GM23338 (cell line): Measurements from ENCODE around the gene FOXJ2. TPM values are rescaled to one million over a fixed set of nuclear protein-coding genes. Genes with fewer than 3 reads are reported as not detected.

ENCODE experiments used
- ATAC-seq: fragments of 200-7000 bp; cut with Tn5 transposase; 3 replicates; pipeline ENCODE4 v1.9.1; 2020
- DNase-seq: peaks from one replicate; pipeline ENCODE4 v3.0.0-alpha.2; 2015; ENCODE audit warnings: low spot score
- H2AFZ ChIP-seq: fragments of 200-600 bp; sonication (generic); 2 replicates; pipeline ENCODE4 v1.8.0; 2016; ENCODE audit warnings: antibody characterized with exemption, mild to moderate bottlenecking, moderate library complexity
- H3F3A ChIP-seq: fragments of 200-600 bp; sonication (generic); replicated peaks from 2 replicates; pipeline ENCODE4 v1.8.0; 2017; ENCODE audit warnings: antibody characterized with exemption, mixed run types, low read depth
- H3K27ac ChIP-seq: fragments of 200-600 bp; sonication (generic); 2 replicates; pipeline ENCODE4 v1.6.1; 2016; ENCODE audit warnings: low read depth
- H3K27me3 ChIP-seq: fragments of 200-600 bp; sonication (generic); 2 replicates; pipeline ENCODE4 v1.8.0; 2016; ENCODE audit warnings: mild to moderate bottlenecking, mixed run types, moderate library complexity; ENCODE audit not compliant: insufficient read depth
- H3K36me3 ChIP-seq: fragments of 200-600 bp; sonication (generic); 2 replicates; pipeline ENCODE4 v1.8.0; 2016; ENCODE audit warnings: mild to moderate bottlenecking; ENCODE audit not compliant: insufficient read depth
- H3K4me1 ChIP-seq: fragments of 200-600 bp; sonication (generic); 2 replicates; pipeline ENCODE4 v1.8.0; 2016; ENCODE audit warnings: mild to moderate bottlenecking, moderate library complexity; ENCODE audit not compliant: insufficient read depth
- H3K4me2 ChIP-seq: fragments of 200-600 bp; sonication (generic); 2 replicates; pipeline ENCODE4 v1.7.1; 2017; ENCODE audit warnings: mixed run types
- H3K4me3 ChIP-seq: fragments of 200-600 bp; sonication (generic); 2 replicates; pipeline ENCODE4 v1.6.1; 2016; ENCODE audit warnings: mixed run types
- H3K79me2 ChIP-seq: fragments of 200-600 bp; sonication (generic); replicated peaks from 2 replicates; pipeline ENCODE4 v1.8.0; 2017; ENCODE audit warnings: mild to moderate bottlenecking; ENCODE audit not compliant: insufficient read depth
- H3K9me2 ChIP-seq: fragments of 200-600 bp; sonication (generic); 2 replicates; pipeline ENCODE4 v1.8.0; 2017; ENCODE audit not compliant: insufficient read depth
- H4K20me1 ChIP-seq: fragments of 200-600 bp; sonication (generic); replicated peaks from 2 replicates; pipeline ENCODE4 v1.8.0; 2017; ENCODE audit warnings: mild to moderate bottlenecking; ENCODE audit not compliant: insufficient read depth
- H3K27ac Mint-ChIP-seq: 2 replicates; pipeline ENCODE4 v1.8.0; 2020; ENCODE audit warnings: inconsistent platforms, mild to moderate bottlenecking, moderate library complexity, mixed read lengths
- H3K27me3 Mint-ChIP-seq: 3 replicates; pipeline ENCODE4 v1.8.0; 2022; ENCODE audit warnings: low read depth, mild to moderate bottlenecking, moderate library complexity, mixed read lengths, inconsistent platforms; ENCODE audit not compliant: insufficient read depth, poor library complexity
- H3K36me3 Mint-ChIP-seq: 3 replicates; pipeline ENCODE4 v1.8.0; 2021; ENCODE audit warnings: low read depth, mild to moderate bottlenecking, inconsistent platforms, moderate library complexity, mixed read lengths
- H3K4me1 Mint-ChIP-seq: 3 replicates; pipeline ENCODE4 v1.8.0; 2020; ENCODE audit warnings: mild to moderate bottlenecking, inconsistent platforms, mixed read lengths
- H3K4me3 Mint-ChIP-seq: 3 replicates; pipeline ENCODE4 v1.8.0; 2021; ENCODE audit warnings: moderate library complexity, mild to moderate bottlenecking, inconsistent platforms, mixed read lengths
- H3K9me3 Mint-ChIP-seq: 3 replicates; pipeline ENCODE4 v1.8.0; 2020; ENCODE audit warnings: moderate library complexity, mild to moderate bottlenecking, inconsistent platforms, mixed read lengths
- CREB1 ChIP-seq: fragments of 250-450 bp; sonication (Bioruptor Pico); IDR thresholded peaks from 2 replicates; pipeline ENCODE4 v1.5.0; 2020; ENCODE audit warnings: low read depth, mild to moderate bottlenecking, moderate library complexity
- EZH2 ChIP-seq: fragments of 200-600 bp; sonication (generic); IDR thresholded peaks from one replicate; pipeline ENCODE4 v1.8.0; 2017; ENCODE audit warnings: antibody characterized with exemption, mild to moderate bottlenecking, low read depth; ENCODE audit not compliant: unreplicated experiment
- JUNB ChIP-seq: IDR thresholded peaks from one replicate; pipeline ENCODE4 v1.6.1; 2016; ENCODE audit warnings: antibody characterized with exemption; ENCODE audit not compliant: unreplicated experiment
- NANOG ChIP-seq: IDR thresholded peaks from 2 replicates; pipeline ENCODE4 v1.6.1; 2016; ENCODE audit warnings: antibody characterized with exemption, borderline replicate concordance
- ZNF114 ChIP-seq: fragments of 250-450 bp; sonication (Bioruptor Pico); IDR thresholded peaks from 2 replicates; pipeline ENCODE4 v1.5.0; 2020; ENCODE audit warnings: mild to moderate bottlenecking, moderate library complexity
- polyA plus RNA-seq: library from polyadenylated mRNA; unstranded; fragments of >200 nt; fragmentation: Nextera tagmentation; extraction: Ambion mirVana; gene quantifications from 2 replicates; pipeline ENCODE4 v1.2.1, GENCODE V29; 2016
- total RNA-seq: library from RNA; depleted of rRNA; stranded (reverse); fragments of >200 nt; shearing (Covaris generic); gene quantifications from 2 replicates; pipeline ENCODE4 v1.2.3, GENCODE V29; 2014
- TF ChIP-seq, protein P1 (sequence below): fragments of 250-450 bp; sonication (Bioruptor Pico); IDR thresholded peaks from 2 replicates; pipeline ENCODE4 v1.5.0; 2020; ENCODE audit warnings: mild to moderate bottlenecking, moderate library complexity
- TF ChIP-seq, protein P2 (sequence below): IDR thresholded peaks from one replicate; pipeline ENCODE4 v1.6.1; 2018; ENCODE audit warnings: antibody characterized with exemption; ENCODE audit not compliant: unreplicated experiment

The FOXJ2 gene
- total and polyA plus RNA-seq, 2 experiments from 2014 or later = 4.9 to 10.4 TPM

DNA sequence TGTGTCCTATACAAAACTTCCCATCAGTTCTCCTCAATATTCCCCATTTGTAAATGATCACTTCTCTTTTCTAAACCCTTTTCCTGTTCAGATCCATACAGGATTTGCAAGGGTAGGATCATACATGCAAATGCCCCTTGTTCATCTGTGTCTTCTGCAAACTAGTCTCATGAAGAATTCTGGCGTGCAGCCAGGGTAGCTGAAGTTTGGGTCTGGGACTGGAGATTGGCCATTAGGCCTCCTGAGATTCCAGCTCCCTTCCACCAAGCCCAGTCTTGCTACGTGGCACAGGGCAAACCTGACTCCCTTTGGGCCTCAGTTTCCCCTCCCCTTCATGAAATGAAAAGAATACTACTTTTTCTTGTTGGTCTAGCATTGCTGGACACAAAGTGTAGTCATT lies 22.3 kb downstream of the FOXJ2 start (continued):
- TF ChIP-seq, protein P1, sequence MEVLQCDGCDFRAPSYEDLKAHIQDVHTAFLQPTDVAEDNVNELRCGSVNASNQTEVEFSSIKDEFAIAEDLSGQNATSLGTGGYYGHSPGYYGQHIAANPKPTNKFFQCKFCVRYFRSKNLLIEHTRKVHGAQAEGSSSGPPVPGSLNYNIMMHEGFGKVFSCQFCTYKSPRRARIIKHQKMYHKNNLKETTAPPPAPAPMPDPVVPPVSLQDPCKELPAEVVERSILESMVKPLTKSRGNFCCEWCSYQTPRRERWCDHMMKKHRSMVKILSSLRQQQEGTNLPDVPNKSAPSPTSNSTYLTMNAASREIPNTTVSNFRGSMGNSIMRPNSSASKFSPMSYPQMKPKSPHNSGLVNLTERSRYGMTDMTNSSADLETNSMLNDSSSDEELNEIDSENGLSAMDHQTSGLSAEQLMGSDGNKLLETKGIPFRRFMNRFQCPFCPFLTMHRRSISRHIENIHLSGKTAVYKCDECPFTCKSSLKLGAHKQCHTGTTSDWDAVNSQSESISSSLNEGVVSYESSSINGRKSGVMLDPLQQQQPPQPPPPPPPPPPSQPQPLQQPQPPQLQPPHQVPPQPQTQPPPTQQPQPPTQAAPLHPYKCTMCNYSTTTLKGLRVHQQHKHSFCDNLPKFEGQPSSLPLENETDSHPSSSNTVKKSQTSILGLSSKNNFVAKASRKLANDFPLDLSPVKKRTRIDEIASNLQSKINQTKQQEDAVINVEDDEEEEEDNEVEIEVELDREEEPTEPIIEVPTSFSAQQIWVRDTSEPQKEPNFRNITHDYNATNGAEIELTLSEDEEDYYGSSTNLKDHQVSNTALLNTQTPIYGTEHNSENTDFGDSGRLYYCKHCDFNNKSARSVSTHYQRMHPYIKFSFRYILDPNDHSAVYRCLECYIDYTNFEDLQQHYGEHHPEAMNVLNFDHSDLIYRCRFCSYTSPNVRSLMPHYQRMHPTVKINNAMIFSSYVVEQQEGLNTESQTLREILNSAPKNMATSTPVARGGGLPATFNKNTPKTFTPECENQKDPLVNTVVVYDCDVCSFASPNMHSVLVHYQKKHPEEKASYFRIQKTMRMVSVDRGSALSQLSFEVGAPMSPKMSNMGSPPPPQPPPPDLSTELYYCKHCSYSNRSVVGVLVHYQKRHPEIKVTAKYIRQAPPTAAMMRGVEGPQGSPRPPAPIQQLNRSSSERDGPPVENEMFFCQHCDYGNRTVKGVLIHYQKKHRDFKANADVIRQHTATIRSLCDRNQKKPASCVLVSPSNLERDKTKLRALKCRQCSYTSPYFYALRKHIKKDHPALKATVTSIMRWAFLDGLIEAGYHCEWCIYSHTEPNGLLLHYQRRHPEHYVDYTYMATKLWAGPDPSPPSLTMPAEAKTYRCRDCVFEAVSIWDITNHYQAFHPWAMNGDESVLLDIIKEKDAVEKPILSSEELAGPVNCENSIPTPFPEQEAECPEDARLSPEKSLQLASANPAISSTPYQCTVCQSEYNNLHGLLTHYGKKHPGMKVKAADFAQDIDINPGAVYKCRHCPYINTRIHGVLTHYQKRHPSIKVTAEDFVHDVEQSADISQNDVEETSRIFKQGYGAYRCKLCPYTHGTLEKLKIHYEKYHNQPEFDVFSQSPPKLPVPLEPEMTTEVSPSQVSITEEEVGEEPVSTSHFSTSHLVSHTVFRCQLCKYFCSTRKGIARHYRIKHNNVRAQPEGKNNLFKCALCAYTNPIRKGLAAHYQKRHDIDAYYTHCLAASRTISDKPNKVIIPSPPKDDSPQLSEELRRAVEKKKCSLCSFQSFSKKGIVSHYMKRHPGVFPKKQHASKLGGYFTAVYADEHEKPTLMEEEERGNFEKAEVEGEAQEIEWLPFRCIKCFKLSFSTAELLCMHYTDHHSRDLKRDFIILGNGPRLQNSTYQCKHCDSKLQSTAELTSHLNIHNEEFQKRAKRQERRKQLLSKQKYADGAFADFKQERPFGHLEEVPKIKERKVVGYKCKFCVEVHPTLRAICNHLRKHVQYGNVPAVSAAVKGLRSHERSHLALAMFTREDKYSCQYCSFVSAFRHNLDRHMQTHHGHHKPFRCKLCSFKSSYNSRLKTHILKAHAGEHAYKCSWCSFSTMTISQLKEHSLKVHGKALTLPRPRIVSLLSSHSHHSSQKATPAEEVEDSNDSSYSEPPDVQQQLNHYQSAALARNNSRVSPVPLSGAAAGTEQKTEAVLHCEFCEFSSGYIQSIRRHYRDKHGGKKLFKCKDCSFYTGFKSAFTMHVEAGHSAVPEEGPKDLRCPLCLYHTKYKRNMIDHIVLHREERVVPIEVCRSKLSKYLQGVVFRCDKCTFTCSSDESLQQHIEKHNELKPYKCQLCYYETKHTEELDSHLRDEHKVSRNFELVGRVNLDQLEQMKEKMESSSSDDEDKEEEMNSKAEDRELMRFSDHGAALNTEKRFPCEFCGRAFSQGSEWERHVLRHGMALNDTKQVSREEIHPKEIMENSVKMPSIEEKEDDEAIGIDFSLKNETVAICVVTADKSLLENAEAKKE = no peak
- no peak for TF ChIP-seq CREB1
- no peak for TF ChIP-seq ZNF114
- TF ChIP-seq, protein P2, sequence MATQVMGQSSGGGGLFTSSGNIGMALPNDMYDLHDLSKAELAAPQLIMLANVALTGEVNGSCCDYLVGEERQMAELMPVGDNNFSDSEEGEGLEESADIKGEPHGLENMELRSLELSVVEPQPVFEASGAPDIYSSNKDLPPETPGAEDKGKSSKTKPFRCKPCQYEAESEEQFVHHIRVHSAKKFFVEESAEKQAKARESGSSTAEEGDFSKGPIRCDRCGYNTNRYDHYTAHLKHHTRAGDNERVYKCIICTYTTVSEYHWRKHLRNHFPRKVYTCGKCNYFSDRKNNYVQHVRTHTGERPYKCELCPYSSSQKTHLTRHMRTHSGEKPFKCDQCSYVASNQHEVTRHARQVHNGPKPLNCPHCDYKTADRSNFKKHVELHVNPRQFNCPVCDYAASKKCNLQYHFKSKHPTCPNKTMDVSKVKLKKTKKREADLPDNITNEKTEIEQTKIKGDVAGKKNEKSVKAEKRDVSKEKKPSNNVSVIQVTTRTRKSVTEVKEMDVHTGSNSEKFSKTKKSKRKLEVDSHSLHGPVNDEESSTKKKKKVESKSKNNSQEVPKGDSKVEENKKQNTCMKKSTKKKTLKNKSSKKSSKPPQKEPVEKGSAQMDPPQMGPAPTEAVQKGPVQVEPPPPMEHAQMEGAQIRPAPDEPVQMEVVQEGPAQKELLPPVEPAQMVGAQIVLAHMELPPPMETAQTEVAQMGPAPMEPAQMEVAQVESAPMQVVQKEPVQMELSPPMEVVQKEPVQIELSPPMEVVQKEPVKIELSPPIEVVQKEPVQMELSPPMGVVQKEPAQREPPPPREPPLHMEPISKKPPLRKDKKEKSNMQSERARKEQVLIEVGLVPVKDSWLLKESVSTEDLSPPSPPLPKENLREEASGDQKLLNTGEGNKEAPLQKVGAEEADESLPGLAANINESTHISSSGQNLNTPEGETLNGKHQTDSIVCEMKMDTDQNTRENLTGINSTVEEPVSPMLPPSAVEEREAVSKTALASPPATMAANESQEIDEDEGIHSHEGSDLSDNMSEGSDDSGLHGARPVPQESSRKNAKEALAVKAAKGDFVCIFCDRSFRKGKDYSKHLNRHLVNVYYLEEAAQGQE = no peak
- TF ChIP-seq EZH2 = no peak

DNA sequence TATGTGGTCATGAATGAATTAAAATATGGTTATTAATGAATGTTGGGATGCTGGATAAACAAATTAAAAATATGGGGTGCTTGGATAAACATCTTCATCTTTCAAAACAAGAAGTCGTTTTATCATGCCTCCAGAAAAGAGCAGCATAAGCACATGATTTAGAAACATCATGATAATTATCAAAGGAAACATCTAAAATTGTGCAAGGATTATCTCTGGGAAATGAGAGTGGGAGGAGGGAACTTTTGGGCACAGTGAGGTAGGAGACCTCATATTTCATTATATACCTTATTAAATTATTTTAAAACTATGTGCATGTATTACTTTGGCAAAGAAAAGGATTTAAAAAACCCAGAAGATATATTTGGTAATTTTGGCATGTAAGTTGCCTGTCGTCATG lies 24.8 kb downstream of the FOXJ2 start:
- Histone ChIP-seq H3F3A (no peaks in the 10 kb centered on the region), H3K4me3 (no peak overlapping the region), H3K79me2 (no peaks in the 10 kb centered on the region), H4K20me1 (no peaks in the 10 kb centered on the region; the same call in 1 of the 2 replicates), H3K4me1 (no peaks in the 10 kb centered on the region; the same call in 1 of the 2 replicates), H3K36me3 (no peaks in the 10 kb centered on the region; the same call in 1 of the 2 replicates), H3K9me2 (no peaks in the 10 kb centered on the region), H3K4me2 (no peak overlapping the region), H3K27ac (no peak overlapping the region), H3K27me3 (no peaks in the 10 kb centered on the region), H2AFZ (no peak overlapping the region)
- Mint-ChIP-seq H3K27ac (no peak overlapping the region), H3K9me3 (no peaks in the 10 kb centered on the region), H3K4me1 (peaks cover 13% of the 10 kb centered on the region), H3K4me3 (no peak overlapping the region), H3K36me3 (peaks cover 6% of the 10 kb centered on the region; the same call in 2 of the 3 replicates), H3K27me3 (peaks cover 2% of the 10 kb centered on the region)
- DNase-seq (no peak), ATAC-seq (no peak)
- no peak for TF ChIP-seq NANOG
- no peak for TF ChIP-seq JUNB
- TF ChIP-seq, protein P1 = no peak
